ENCODE results near the gene MEX3D. TPM values are rescaled to one million over a fixed set of nuclear protein-coding genes. Genes with fewer than 3 reads are reported as not detected.

Gene MEX3D
- polyA plus RNA-seq, 1 donor from 2014 or later: 0.13 TPM

- H3K27ac Mint-ChIP-seq: peak overlapping the region in 2 of 3 donors; percentile 56 to 73
- H3K27me3 Mint-ChIP-seq: peaks cover 3% of the 10 kb centered on the region
- peaks cover 0 to 2% (median 0%) of the 10 kb centered on the region in 3 donors for H3K4me1 Mint-ChIP-seq
- H3K36me3 Mint-ChIP-seq: no peaks in the 10 kb centered on the region
- H3K9me3 Mint-ChIP-seq: no peaks in the 10 kb centered on the region
- peak overlapping the region in 2 of 4 donors; percentile 60 to 89 for H3K4me3 Mint-ChIP-seq
These were observed 1.9 kb upstream of the MEX3D start for GRCh38 chr19:1569997-1570396.

DNA sequence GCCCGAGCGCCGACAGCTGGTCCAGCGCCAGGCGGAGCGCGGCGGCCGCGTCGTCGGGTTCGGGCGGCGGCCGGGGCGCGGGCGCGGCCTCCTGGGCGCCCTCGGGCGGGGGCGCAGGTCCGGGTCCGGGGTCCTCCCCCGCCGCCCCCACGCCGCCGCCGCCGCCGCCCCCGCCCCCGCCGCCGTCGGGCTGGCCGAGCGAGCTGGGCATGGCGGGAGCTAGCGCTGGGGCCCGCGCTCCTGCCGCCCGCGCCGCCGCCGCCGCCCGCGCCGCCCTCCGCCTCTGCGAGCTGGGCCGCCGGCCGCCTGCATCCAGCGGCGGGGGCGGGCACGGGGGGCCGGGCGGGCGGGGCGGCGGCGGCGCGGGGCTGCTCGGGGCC lies 287 bp downstream of the MEX3D start:
- Mint-ChIP-seq H3K9me3 (no peaks in the 10 kb centered on the region), H3K4me1 (peaks cover 0 to 2% (median 0%) of the 10 kb centered on the region in 3 donors), H3K4me3 (no peak overlapping the region), H3K27me3 (peaks cover 3% of the 10 kb centered on the region), H3K27ac (no peak overlapping the region), H3K36me3 (no peaks in the 10 kb centered on the region)

- Mint-ChIP-seq H3K27ac (no peak overlapping the region), H3K27me3 (peaks cover 3% of the 10 kb centered on the region), H3K9me3 (no peaks in the 10 kb centered on the region), H3K4me1 (peaks cover 0 to 2% (median 0%) of the 10 kb centered on the region in 3 donors), H3K36me3 (no peaks in the 10 kb centered on the region), H3K4me3 (peak overlapping the region in 1 of 4 donors; percentile 49)
These were observed 843 bp downstream of the MEX3D start for GRCh38 chr19:1567116-1567847.

DNA sequence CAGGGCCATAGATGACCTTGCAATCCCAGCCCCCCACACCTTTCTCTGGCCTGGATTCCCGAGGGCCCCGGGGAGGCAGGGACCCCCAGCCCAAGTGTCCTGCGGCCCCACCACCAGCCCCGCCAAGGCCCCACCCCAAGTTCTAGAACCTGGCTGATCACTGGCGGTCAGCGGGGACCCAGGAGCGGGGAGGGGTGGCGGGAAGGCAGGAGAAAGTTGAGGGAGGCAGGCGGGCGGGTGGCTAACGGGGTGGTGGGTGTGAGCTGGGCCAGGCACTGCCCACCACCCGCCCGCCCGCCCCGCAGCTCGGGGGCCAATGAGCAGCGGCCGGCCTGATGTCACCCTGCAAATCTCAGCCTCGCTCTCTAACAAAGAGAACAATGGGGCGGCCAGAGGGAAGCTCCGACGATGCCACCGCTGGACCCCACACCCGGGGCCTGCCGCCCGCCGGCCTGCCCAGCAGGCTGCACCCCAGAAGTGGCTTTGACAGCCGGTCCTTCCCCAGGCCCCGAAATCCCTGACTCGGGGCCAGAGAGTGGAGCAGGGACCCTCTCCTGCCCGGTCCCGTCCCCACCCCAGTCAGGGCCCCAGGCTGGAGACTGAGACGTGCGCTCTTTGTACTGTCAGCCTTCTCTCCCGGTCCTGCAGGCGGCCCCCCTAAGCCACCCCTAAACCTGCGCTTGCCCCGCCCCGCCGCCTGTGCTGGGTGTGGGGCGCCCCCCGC lies 1.6 kb downstream of the MEX3D start:
- Mint-ChIP-seq H3K36me3 (no peaks in the 10 kb centered on the region), H3K27me3 (peaks cover 3% of the 10 kb centered on the region), H3K9me3 (no peaks in the 10 kb centered on the region), H3K4me3 (peak overlapping the region in 1 of 4 donors; percentile 32), H3K4me1 (peaks cover 0 to 2% (median 0%) of the 10 kb centered on the region in 3 donors), H3K27ac (no peak overlapping the region)

GRCh38 chr19:1563251-1563650 lies 4.9 kb downstream of the MEX3D start:
- H3K4me3 Mint-ChIP-seq: peak overlapping the region in 1 of 4 donors; percentile 23
- no peaks in the 10 kb centered on the region for H3K4me1 Mint-ChIP-seq
- H3K36me3 Mint-ChIP-seq: no peaks in the 10 kb centered on the region
- peaks cover 1% of the 10 kb centered on the region for H3K27me3 Mint-ChIP-seq
- H3K9me3 Mint-ChIP-seq: no peaks in the 10 kb centered on the region
- peak overlapping the region in 2 of 3 donors; percentile 32 to 81 for H3K27ac Mint-ChIP-seq

DNA sequence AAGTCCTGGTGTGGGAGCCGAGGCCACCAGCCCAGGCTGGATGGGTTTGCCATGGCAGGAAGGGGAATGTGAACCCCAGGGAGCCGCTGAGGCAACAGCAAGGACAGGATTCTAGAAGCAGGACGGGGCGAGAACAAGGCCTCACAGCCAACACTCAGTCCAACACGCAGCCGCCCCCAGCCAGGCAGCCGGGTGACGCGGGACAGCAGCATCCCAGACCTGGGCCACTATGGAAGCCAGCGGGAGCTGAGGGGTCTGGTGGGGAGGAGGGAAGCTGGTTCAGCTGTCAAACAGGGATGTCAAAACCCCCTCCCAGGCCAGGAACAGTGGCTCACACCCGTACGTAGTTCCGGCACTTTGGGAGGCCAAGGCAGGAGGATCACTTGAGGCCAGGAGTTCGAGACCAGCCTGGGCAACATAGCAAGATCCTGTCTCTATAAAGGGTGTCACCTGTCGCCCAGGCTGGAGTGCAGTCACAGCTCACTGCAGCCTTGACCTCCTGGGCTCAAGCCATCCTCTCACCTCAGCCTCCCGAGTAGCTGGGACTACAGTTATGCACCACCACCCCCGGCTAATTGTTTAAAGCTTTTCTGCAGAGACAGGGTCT lies 6.8 kb downstream of the MEX3D start:
- Mint-ChIP-seq H3K4me3 (no peak overlapping the region), H3K36me3 (no peaks in the 10 kb centered on the region), H3K27me3 (peaks cover 1% of the 10 kb centered on the region), H3K27ac (no peak overlapping the region), H3K9me3 (no peaks in the 10 kb centered on the region), H3K4me1 (peaks cover 0 to 3% (median 0%) of the 10 kb centered on the region in 3 donors)

DNA sequence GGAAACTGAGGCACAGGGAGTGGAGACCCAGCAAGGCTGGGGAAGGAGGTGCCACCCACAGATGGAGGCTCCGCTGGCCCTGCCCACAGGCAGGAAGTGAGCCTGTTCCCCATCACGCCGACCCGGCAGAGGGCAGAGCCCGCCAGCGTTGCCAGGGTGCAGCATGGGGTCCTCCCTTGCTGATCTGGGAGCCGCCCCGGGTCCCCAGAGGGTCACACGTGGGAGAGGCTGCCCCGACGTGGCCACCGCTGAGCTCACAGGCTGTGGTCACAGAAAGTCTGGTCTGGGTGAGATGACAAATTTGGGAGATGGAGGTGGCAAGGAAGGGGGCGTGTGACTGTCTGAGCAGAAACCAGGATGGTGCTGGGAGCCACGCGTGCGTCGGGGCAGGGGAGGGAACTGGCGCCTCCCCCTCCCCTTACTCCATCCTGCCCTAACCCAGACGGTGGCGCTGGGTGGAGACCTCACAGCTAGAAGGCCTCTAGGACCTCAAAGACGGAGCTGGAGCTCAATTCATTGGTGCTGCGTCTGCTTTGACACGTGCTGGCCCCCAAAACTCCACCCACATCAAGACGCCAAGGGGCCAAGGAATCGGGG lies 7.7 kb downstream of the MEX3D start:
- H3K4me3 Mint-ChIP-seq: no peak overlapping the region
- H3K36me3 Mint-ChIP-seq: no peaks in the 10 kb centered on the region
- peaks cover 0 to 3% (median 0%) of the 10 kb centered on the region in 3 donors for H3K4me1 Mint-ChIP-seq
- no peaks in the 10 kb centered on the region for H3K9me3 Mint-ChIP-seq
- peak overlapping the region in 1 of 3 donors; percentile 83 for H3K27ac Mint-ChIP-seq
- peaks cover 1% of the 10 kb centered on the region for H3K27me3 Mint-ChIP-seq

GRCh38 chr19:1558552-1558951 lies 9.6 kb downstream of the MEX3D start:
- Mint-ChIP-seq H3K27me3 (peaks cover 1% of the 10 kb centered on the region), H3K27ac (no peak overlapping the region), H3K4me1 (peaks cover 0 to 3% (median 0%) of the 10 kb centered on the region in 3 donors), H3K36me3 (no peaks in the 10 kb centered on the region), H3K9me3 (no peaks in the 10 kb centered on the region), H3K4me3 (no peak overlapping the region)

- H3K4me3 Mint-ChIP-seq: no peak overlapping the region
- H3K4me1 Mint-ChIP-seq: peaks cover 0 to 3% (median 0%) of the 10 kb centered on the region in 3 donors
- no peak overlapping the region for H3K27ac Mint-ChIP-seq
- peaks cover 6% of the 10 kb centered on the region for H3K27me3 Mint-ChIP-seq
- no peaks in the 10 kb centered on the region for H3K36me3 Mint-ChIP-seq
- no peaks in the 10 kb centered on the region for H3K9me3 Mint-ChIP-seq
These were observed 11.6 kb downstream of the MEX3D start for GRCh38 chr19:1556390-1557070.

- Mint-ChIP-seq H3K36me3 (no peaks in the 10 kb centered on the region), H3K4me1 (peaks cover 0 to 3% (median 0%) of the 10 kb centered on the region in 3 donors), H3K4me3 (no peak overlapping the region), H3K27ac (no peak overlapping the region), H3K27me3 (peaks cover 6% of the 10 kb centered on the region), H3K9me3 (no peaks in the 10 kb centered on the region)
These were observed 12.4 kb downstream of the MEX3D start for GRCh38 chr19:1555487-1556389.

GRCh38 chr19:1554968-1555367 lies 13.2 kb downstream of the MEX3D start:
- H3K4me1 Mint-ChIP-seq: peaks cover 0 to 3% (median 0%) of the 10 kb centered on the region in 3 donors
- no peaks in the 10 kb centered on the region for H3K36me3 Mint-ChIP-seq
- no peak overlapping the region for H3K27ac Mint-ChIP-seq
- H3K27me3 Mint-ChIP-seq: peaks cover 6% of the 10 kb centered on the region
- H3K4me3 Mint-ChIP-seq: no peak overlapping the region
- H3K9me3 Mint-ChIP-seq: no peaks in the 10 kb centered on the region

DNA sequence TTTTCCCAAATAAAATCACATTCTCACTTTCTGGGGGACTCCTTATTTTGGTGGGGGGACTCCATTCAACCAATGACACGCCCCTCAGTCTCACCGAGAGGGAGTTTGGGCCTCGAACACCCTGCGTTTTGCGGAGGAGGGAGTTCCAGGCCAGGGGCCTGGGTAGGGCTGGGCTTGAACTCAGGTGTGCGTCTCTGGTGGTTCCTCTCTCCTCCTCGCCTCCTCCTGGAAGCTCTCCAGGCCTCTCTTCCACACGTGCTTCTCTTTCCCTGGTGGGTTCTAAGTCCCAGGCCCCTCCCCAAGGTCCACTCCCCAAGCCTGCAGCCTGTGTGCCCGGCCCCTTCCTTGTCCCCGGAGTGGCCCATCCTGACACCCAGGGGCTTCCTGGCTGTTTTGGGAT lies 14.7 kb downstream of the MEX3D start:
- no peak overlapping the region for H3K4me3 Mint-ChIP-seq
- peaks cover 0 to 3% (median 0%) of the 10 kb centered on the region in 3 donors for H3K4me1 Mint-ChIP-seq
- peaks cover 6% of the 10 kb centered on the region for H3K27me3 Mint-ChIP-seq
- no peak overlapping the region for H3K27ac Mint-ChIP-seq
- H3K36me3 Mint-ChIP-seq: no peaks in the 10 kb centered on the region
- no peaks in the 10 kb centered on the region for H3K9me3 Mint-ChIP-seq

- H3K4me1 Mint-ChIP-seq: peaks cover 0 to 3% (median 0%) of the 10 kb centered on the region in 3 donors
- H3K4me3 Mint-ChIP-seq: no peak overlapping the region
- peaks cover 6% of the 10 kb centered on the region for H3K27me3 Mint-ChIP-seq
- H3K9me3 Mint-ChIP-seq: no peaks in the 10 kb centered on the region
- no peak overlapping the region for H3K27ac Mint-ChIP-seq
- H3K36me3 Mint-ChIP-seq: no peaks in the 10 kb centered on the region
These were observed 16.8 kb downstream of the MEX3D start for GRCh38 chr19:1551068-1552040.
